Vagina (tissue), 2 donors: Measurements from ENCODE around the gene CTNNBL1. TPM values are rescaled to one million over a fixed set of nuclear protein-coding genes. Genes with fewer than 3 reads are reported as not detected.

Experiments
- DNase-seq, 2 donors: peaks; one replicate each; pipeline ENCODE4 v3.0.0-alpha.2; 2017; ENCODE audit errors: extremely low spot score in 2 of 2
- H3K27ac ChIP-seq: fragments of 200-600 bp; sonication (generic); one replicate; pipeline ENCODE4 v1.5.1; 2019
- H3K27me3 ChIP-seq: fragments of 200-600 bp; sonication (generic); one replicate; pipeline ENCODE4 v1.5.1; 2019
- H3K36me3 ChIP-seq, 2 donors: fragments of 200-600 bp; sonication (generic); one replicate each; pipeline ENCODE4 v1.5.1; 2017 to 2019
- H3K4me1 ChIP-seq: fragments of 200-600 bp; sonication (generic); one replicate; pipeline ENCODE4 v1.5.1; 2019
- H3K4me3 ChIP-seq, 2 donors: fragments of 200-600 bp; sonication (generic); 1 replicate in 1 of 2; 2 replicates in 1 of 2; pipeline ENCODE4 v1.5.1; 2016 to 2019
- H3K9me3 ChIP-seq: fragments of 200-600 bp; sonication (generic); one replicate; pipeline ENCODE4 v1.5.1; 2019
- CTCF ChIP-seq, 3 experiments: fragments of 450-650 bp in 2 of 3; fragments of 200-600 bp in 1 of 3; sonication (generic) in 1 of 3; IDR thresholded peaks; one replicate each; pipeline ENCODE4 v1.5.1; 2017 to 2019; ENCODE audit warnings: antibody characterized with exemption in 3 of 3, mild to moderate bottlenecking in 2 of 3, moderate library complexity in 2 of 3
- POLR2A ChIP-seq, 2 donors: fragments of 450-650 bp; IDR thresholded peaks; one replicate each; pipeline ENCODE4 v1.6.1; 2017; ENCODE audit warnings: antibody characterized with exemption in 2 of 2, mild to moderate bottlenecking in 2 of 2, moderate library complexity in 2 of 2
- POLR2AphosphoS5 ChIP-seq, 2 donors: sonication (generic); formaldehyde crosslinking; IDR thresholded peaks; one replicate each; pipeline ENCODE4 v1.9.0; 2017; ENCODE audit warnings: antibody characterized with exemption in 2 of 2, mild to moderate bottlenecking in 2 of 2, low read depth in 1 of 2; ENCODE audit not compliant: insufficient read depth in 1 of 2
- intact Hi-C: fragments of 100-400 bp; cut with DNase I; formaldehyde crosslinking; loops from one replicate; pipeline ENCODE4 v1.15.1; 2023
- total RNA-seq: library from RNA; depleted of rRNA; stranded (reverse); fragments of >200 nt; gene quantifications from one replicate; pipeline ENCODE4 v1.2.3, GENCODE V29; 2016

The CTNNBL1 gene
- total RNA-seq, 1 donor from 2014 or later: 40.3 TPM

GRCh38 chr20:37902504-37903313 lies 208.9 kb downstream of the CTNNBL1 start, which contains the start of gene VSTM2L:
Gene VSTM2L (plus strand): TSS chr20:37903127. CDS start chr20:37903351, 224 bp downstream.
- no peak for DNase-seq
- TF ChIP-seq POLR2A (IDR thresholded peaks at IDR 0.05) (no peak), POLR2AphosphoS5 (IDR thresholded peaks at IDR 0.05; ENCODE audit: insufficient read depth in 1 of 2, low read depth in 1 of 2) (no peak), CTCF (IDR thresholded peaks at IDR 0.05) (no peak)
- Histone ChIP-seq H3K4me3 (peak within 1 kb of the TSS; percentile 19 to 42), H3K27me3 (peaks cover 4% of the 10 kb centered on the region), H3K36me3 (no peaks in the 10 kb centered on the region), H3K27ac (no peak within 1 kb of the TSS), H3K9me3 (no peaks in the 10 kb centered on the region), H3K4me1 (peaks cover 14% of the 10 kb centered on the region)
- intact Hi-C loops: no loop called here

GRCh38 chr20:37903317-37904007 lies 209.6 kb downstream of the CTNNBL1 start:
- DNase-seq: no peak
- intact Hi-C loops: no loop called here
- Histone ChIP-seq H3K36me3 (no peaks in the 10 kb centered on the region), H3K27me3 (peaks cover 4% of the 10 kb centered on the region), H3K9me3 (no peaks in the 10 kb centered on the region), H3K27ac (no peak overlapping the region), H3K4me3 (peak overlapping the region; percentile 19 to 42), H3K4me1 (peaks cover 14% of the 10 kb centered on the region)
- TF ChIP-seq POLR2AphosphoS5 (IDR thresholded peaks at IDR 0.05; ENCODE audit: insufficient read depth in 1 of 2, low read depth in 1 of 2): no peak
- TF ChIP-seq CTCF (IDR thresholded peaks at IDR 0.05): no peak
- no peak for TF ChIP-seq POLR2A (IDR thresholded peaks at IDR 0.05)

- no peaks in the 10 kb centered on the region for H3K9me3 ChIP-seq
- H3K27ac ChIP-seq: no peak overlapping the region
- H3K4me3 ChIP-seq: no peak overlapping the region
- DNase-seq: no peak
- peaks cover 14% of the 10 kb centered on the region for H3K4me1 ChIP-seq
- peaks cover 4% of the 10 kb centered on the region for H3K27me3 ChIP-seq
- TF ChIP-seq POLR2AphosphoS5 (IDR thresholded peaks at IDR 0.05; ENCODE audit: insufficient read depth in 1 of 2, low read depth in 1 of 2) (no peak), POLR2A (IDR thresholded peaks at IDR 0.05) (no peak), CTCF (IDR thresholded peaks at IDR 0.05) (no peak)
- H3K36me3 ChIP-seq: no peaks in the 10 kb centered on the region
- intact Hi-C loops: no loop called here
Measured at GRCh38 chr20:37904008-37904642, 210.3 kb downstream of the CTNNBL1 start.

GRCh38 chr20:37904845-37905373 lies 211.1 kb downstream of the CTNNBL1 start:
- no peak for TF ChIP-seq POLR2AphosphoS5 (IDR thresholded peaks at IDR 0.05; ENCODE audit: insufficient read depth in 1 of 2, low read depth in 1 of 2)
- TF ChIP-seq CTCF (IDR thresholded peaks at IDR 0.05): no peak
- Histone ChIP-seq H3K9me3 (no peaks in the 10 kb centered on the region), H3K4me3 (no peak overlapping the region), H3K4me1 (peaks cover 14% of the 10 kb centered on the region), H3K36me3 (no peaks in the 10 kb centered on the region), H3K27ac (no peak overlapping the region), H3K27me3 (peaks cover 4% of the 10 kb centered on the region)
- intact Hi-C loops: no loop called here
- no peak for DNase-seq
